Measurements from ENCODE around the gene MEG3. TPM values are rescaled to one million over a fixed set of nuclear protein-coding genes. Genes with fewer than 3 reads are reported as not detected.

The MEG3 gene
- total RNA-seq, 1 donor from 2014 or later, result not detected

DNA sequence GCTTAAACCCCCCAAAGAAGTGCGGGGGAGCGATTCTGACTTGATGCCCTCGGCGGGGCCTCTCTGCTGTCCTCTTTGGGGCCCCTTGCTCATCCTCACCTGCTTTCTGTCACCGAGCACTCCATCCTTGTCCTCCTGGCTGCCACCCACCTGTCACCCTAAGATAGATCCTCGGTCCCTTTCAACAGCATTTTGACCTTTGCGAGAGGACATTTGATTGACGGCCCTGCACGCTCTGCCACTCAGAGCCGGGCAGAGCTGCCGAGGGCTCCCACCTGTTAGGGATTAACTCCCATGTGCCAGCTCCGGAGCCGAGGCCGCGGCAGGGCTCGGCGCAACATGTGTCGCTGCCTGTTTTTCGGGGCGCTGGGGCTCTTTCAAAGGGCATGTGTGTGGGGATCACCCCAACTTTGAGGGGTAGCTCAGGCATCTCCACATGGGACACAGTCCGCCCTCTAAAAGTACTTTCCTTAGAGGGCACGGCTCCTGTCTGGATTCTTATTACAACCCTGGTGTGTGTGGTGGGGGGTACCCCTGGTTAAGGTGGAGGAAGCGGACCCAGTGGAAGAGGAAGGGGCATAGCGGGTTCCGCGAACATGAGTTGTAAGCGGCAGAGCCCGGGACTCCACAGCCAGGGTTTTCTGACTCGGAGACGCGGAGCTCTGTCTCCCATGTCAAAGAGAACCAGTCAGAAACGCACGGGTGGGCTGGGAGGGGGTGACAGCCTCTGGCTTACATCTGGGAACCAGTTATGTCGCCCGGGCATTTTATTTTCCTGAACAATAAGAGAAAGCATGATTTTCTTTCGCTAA is 811 bp upstream of the MEG3 start:
- DNase-seq, result no peak
- peaks cover 2% of the 10 kb centered on the region for H3K4me1 Mint-ChIP-seq
- intact Hi-C loops (cut with micrococcal nuclease), result no loop called here
- H3K4me3 Mint-ChIP-seq, result no peak overlapping the region
- peaks cover 1% of the 10 kb centered on the region for H3K36me3 Mint-ChIP-seq (ENCODE audit: low read depth)
- H3K9me3 Mint-ChIP-seq, result peaks cover 8% of the 10 kb centered on the region
- H3K27me3 Mint-ChIP-seq, result peaks cover 43% of the 10 kb centered on the region
- no peak overlapping the region for H3K27ac Mint-ChIP-seq

DNA sequence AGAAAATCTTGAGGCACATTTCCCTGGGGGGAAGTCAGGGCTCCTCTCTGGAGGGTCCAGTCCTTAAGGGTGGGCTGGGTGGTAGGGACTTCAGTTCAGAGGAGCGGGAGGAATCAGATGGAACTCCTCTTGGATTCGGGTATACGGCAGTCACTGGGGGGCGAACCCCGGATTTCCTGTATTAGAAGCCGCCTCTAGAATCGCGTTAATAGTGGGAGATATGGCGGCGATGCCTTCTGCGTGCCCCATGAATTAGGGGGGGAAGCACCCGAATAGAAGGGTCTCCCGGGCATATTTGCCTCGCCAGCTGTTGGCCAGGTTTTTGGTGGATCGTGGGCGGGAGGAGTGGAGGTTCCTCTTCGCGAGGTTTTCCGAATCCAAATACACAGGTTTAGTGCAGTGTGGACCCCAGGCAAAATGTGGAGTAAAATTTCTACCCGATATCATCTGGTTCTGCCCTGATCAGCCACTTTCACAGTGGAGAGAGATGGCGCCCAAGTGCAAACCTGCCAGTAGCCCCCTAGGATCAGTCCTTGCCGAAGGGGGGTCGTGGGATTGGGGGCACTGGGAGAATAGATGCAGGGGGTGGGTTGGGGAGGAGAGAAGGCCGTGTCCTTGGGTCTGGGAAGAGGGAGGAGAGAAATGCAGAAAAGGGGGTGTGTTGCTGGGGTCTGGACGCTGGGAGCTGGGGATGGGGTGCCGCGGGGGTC is 628 bp downstream of the MEG3 start:
- peaks cover 8% of the 10 kb centered on the region for H3K9me3 Mint-ChIP-seq
- H3K27ac Mint-ChIP-seq, result no peak overlapping the region
- H3K36me3 Mint-ChIP-seq (ENCODE audit: low read depth), result peaks cover 1% of the 10 kb centered on the region
- H3K4me3 Mint-ChIP-seq, result no peak overlapping the region
- intact Hi-C loops (cut with micrococcal nuclease), result no loop called here
- DNase-seq, result no peak
- peaks cover 2% of the 10 kb centered on the region for H3K4me1 Mint-ChIP-seq
- peaks cover 45% of the 10 kb centered on the region for H3K27me3 Mint-ChIP-seq

GRCh38 chr14:100827101-100828021 is 1.4 kb downstream of the MEG3 start:
- H3K36me3 Mint-ChIP-seq (ENCODE audit: low read depth), result peaks cover 1% of the 10 kb centered on the region
- no peak for DNase-seq
- intact Hi-C loops (cut with micrococcal nuclease), result no loop called here
- H3K9me3 Mint-ChIP-seq, result peaks cover 8% of the 10 kb centered on the region
- peaks cover 45% of the 10 kb centered on the region for H3K27me3 Mint-ChIP-seq
- no peak overlapping the region for H3K27ac Mint-ChIP-seq
- peaks cover 2% of the 10 kb centered on the region for H3K4me1 Mint-ChIP-seq
- H3K4me3 Mint-ChIP-seq, result no peak overlapping the region

DNA sequence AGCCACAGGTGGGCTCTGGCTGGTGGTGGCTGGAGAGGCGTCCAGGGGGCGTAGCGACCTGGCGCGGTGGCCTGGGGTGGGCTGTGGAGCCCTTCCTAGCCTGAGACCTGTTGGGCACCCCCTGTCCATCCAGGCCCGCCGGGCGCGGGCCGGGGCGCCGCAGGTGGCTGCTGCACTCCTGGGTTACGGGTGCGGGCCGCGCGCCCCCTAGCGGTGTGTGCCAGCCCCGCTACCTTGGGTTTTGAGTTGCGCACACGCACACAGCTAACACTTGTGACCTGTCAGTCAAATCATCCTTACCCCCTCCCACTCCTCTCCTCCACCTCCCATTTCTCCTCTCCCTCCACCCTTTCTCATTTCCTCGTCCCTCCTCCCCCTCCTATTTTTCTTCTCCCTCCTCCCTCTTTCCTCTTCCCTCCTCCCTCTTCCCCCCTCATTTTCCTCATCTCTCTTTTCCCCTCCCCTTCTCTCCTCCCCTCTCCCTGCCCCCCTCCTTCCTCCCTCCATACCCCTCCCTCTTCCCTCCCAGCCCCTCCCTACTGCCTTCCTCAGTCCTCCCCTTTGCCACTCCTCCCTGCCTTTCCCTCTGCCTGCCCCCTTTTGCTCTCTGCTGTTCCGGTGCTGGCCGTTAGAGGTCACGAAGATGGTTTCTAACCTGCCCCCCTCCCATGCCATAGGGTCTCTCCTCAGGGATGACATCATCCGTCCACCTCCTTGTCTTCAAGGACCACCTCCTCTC is 2.3 kb downstream of the MEG3 start:
- no peak for DNase-seq
- Mint-ChIP-seq H3K36me3 (ENCODE audit: low read depth) (peaks cover 1% of the 10 kb centered on the region), H3K4me3 (no peak overlapping the region), H3K27ac (no peak overlapping the region), H3K4me1 (peaks cover 2% of the 10 kb centered on the region), H3K9me3 (peaks cover 8% of the 10 kb centered on the region), H3K27me3 (peaks cover 38% of the 10 kb centered on the region)
- intact Hi-C loops (cut with micrococcal nuclease), result no loop called here

GRCh38 chr14:100830681-100831080 is 4.8 kb downstream of the MEG3 start:
- intact Hi-C loops (cut with micrococcal nuclease), result no loop called here
- no peak overlapping the region for H3K27ac Mint-ChIP-seq
- no peak for DNase-seq
- peaks cover 8% of the 10 kb centered on the region for H3K9me3 Mint-ChIP-seq
- H3K4me1 Mint-ChIP-seq, result peaks cover 2% of the 10 kb centered on the region
- H3K36me3 Mint-ChIP-seq (ENCODE audit: low read depth), result no peaks in the 10 kb centered on the region
- H3K4me3 Mint-ChIP-seq, result no peak overlapping the region
- peaks cover 24% of the 10 kb centered on the region for H3K27me3 Mint-ChIP-seq

GRCh38 chr14:100832311-100832960 is 6.5 kb downstream of the MEG3 start:
- H3K4me3 Mint-ChIP-seq, result no peak overlapping the region

GRCh38 chr14:100834082-100834793 is 8.3 kb downstream of the MEG3 start:
- Mint-ChIP-seq H3K27me3 (peaks cover 4% of the 10 kb centered on the region), H3K4me1 (no peaks in the 10 kb centered on the region), H3K27ac (no peak overlapping the region), H3K9me3 (no peaks in the 10 kb centered on the region), H3K36me3 (ENCODE audit: low read depth) (no peaks in the 10 kb centered on the region), H3K4me3 (no peak overlapping the region)
- intact Hi-C loops (cut with micrococcal nuclease), result no loop called here
- DNase-seq, result no peak

More at GRCh38 chr14:100832311-100832960, 6.5 kb downstream of the MEG3 start:
- Mint-ChIP-seq H3K4me1 (peaks cover 2% of the 10 kb centered on the region), H3K9me3 (peaks cover 5% of the 10 kb centered on the region), H3K27ac (no peak overlapping the region), H3K27me3 (peaks cover 10% of the 10 kb centered on the region), H3K36me3 (ENCODE audit: low read depth) (no peaks in the 10 kb centered on the region)
- intact Hi-C loops (cut with micrococcal nuclease), result no loop called here
- no peak for DNase-seq

- Mint-ChIP-seq H3K27me3 (peaks cover 2% of the 10 kb centered on the region), H3K4me3 (no peak overlapping the region), H3K4me1 (no peaks in the 10 kb centered on the region), H3K27ac (no peak overlapping the region), H3K36me3 (ENCODE audit: low read depth) (no peaks in the 10 kb centered on the region), H3K9me3 (no peaks in the 10 kb centered on the region)
- no peak for DNase-seq
- intact Hi-C loops (cut with micrococcal nuclease), result no loop called here
Observed at GRCh38 chr14:100834794-100835547, 9.1 kb downstream of the MEG3 start.

- Mint-ChIP-seq H3K4me1 (no peaks in the 10 kb centered on the region), H3K36me3 (ENCODE audit: low read depth) (no peaks in the 10 kb centered on the region), H3K4me3 (no peak overlapping the region), H3K9me3 (no peaks in the 10 kb centered on the region), H3K27me3 (peaks cover 2% of the 10 kb centered on the region), H3K27ac (no peak overlapping the region)
- intact Hi-C loops (cut with micrococcal nuclease), result no loop called here
- no peak for DNase-seq
Observed at GRCh38 chr14:100835548-100836310, 9.8 kb downstream of the MEG3 start.

DNA sequence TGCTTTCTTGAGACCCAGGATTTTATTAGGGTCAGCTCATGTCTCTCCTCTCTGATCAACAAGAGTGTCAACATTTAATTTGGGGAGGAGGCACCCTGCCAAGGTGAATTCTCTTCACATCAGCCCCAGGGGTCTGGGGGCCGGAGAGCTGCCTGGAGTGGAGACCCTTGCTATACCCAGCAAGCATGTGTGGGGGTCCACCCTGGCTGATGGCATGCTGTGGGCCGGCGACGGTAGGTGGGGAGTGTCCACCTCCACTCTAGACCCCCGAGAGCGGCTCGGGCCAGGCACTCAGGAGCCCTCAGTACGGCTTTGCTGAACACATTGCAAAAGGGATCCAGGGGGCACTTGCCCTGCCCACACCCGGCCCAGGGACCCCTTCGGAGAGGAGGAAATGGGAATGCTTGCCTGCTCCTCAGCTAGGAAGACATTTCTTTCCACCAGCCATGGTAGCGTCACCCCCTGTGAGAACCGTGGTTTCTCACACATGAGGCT is 10.4 kb downstream of the MEG3 start:
- no peak overlapping the region for H3K27ac Mint-ChIP-seq
- intact Hi-C loops (cut with micrococcal nuclease), result no loop called here
- H3K4me3 Mint-ChIP-seq, result no peak overlapping the region
- H3K36me3 Mint-ChIP-seq (ENCODE audit: low read depth), result no peaks in the 10 kb centered on the region
- DNase-seq, result no peak
- peaks cover under 1% of the 10 kb centered on the region for H3K27me3 Mint-ChIP-seq
- no peaks in the 10 kb centered on the region for H3K9me3 Mint-ChIP-seq
- no peaks in the 10 kb centered on the region for H3K4me1 Mint-ChIP-seq
